Stimulated activated CD8-positive, alpha-beta memory T cell treated with anti-CD3 and anti-CD28 coated beads, Interleukin-12 subunit alpha, Interleukin-12 subunit beta, amount 100 ng/mL, for 1 hour (primary cell): ENCODE results near the gene CLEC10A.
"Not testable (repeated sequence)": the region's sequence is repeated elsewhere in the genome, so short reads cannot be mapped to it uniquely, and the experiment has no call there.

Experiments used
- DNase-seq: peaks from one replicate; pipeline ENCODE4 v3.0.0-alpha.2; 2020; ENCODE audit warnings: low read depth

CLEC10A gene

DNA sequence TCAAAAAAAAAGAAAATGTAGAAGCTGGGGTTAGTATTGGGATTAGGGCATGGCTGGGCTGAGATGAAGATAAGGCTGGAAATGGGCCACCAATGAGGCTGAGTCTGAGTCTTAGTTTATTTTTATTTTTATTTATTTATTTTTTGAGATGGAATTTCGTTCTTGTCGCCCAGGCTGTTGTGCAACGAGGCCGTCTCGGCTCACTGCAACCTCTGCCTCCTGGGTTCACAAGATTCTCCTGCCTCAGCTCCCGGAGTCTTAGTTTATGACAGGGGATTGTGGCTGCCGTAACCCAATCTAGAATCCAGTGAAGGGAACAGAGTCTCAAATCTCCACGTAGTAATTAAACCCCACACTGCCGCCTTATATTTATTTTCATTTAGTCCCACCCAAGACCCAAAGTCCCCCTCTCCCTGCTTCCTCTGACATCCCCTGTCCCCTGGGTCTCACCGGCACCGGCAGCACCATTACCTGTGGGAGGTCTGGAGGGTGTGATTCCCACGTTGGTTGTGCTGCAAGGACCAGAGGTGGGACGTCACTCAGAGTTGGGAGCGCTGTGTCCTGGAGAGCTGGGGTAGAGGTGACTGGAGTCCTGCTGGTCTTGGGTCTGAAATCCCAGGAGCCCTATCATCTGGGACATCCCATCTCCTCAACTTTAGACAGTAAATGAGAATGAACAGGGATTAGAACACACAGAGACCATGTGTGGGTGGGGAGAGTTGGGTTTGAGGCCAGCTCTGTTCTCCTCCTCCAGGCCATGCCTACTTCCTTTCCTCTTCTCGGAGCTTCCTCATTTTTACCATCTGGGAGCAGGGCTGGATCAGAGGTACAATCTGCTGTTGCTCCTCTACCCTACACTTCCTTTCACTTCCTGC, at the start of gene CLEC10A:
TSS of gene CLEC10A (minus strand) at position 671 of the 875 bp plus-strand sequence. CDS start 1,439 bp downstream, outside the sequence.
- DNase-seq: no peak

GRCh38 chr17:7129311-7129710, 49.3 kb upstream of the CLEC10A start:
- DNase-seq: no peak

GRCh38 chr17:7128160-7128559, 48.1 kb upstream of the CLEC10A start:
- no peak for DNase-seq

DNA sequence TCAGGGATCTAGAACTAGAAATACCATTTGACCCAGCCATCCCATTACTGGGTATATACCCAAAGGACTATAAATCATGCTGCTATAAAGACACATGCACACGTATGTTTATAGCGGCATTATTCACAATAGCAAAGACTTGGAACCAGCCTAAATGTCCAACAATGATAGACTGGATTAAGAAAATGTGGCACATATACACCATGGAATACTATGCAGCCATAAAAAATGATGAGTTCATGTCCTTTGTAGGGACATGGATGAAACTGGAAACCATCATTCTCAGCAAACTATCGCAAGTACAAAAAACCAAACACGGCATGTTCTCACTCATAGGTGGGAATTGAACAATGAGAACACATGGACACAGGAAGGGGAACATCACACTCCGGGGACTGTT, 47.5 kb upstream of the CLEC10A start:
- DNase-seq: not testable (repeated sequence)

- not testable (repeated sequence) for DNase-seq
Observed at GRCh38 chr17:7126386-7126785, 46.3 kb upstream of the CLEC10A start.

- DNase-seq: no peak
Observed at GRCh38 chr17:7124923-7125322, 44.9 kb upstream of the CLEC10A start.

DNA sequence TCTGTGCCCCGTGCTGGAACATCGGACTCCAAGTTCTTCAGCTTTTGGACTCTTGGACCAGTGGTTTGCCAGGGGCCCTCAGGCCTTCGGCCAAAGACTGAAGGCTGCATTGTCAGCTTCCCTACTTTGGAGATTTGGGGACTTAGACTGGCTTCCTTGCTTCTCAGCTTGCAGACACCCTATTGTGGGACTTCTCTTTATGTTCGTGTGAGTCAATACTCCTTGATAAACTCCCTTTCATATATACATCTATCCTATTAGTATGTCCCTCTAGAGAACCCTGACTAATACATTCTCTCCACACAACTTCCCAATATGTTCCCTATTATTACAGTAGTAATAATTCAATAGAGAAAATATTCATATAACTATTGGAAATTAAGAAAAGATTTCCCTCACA, 43.8 kb upstream of the CLEC10A start:
- no peak for DNase-seq

DNA sequence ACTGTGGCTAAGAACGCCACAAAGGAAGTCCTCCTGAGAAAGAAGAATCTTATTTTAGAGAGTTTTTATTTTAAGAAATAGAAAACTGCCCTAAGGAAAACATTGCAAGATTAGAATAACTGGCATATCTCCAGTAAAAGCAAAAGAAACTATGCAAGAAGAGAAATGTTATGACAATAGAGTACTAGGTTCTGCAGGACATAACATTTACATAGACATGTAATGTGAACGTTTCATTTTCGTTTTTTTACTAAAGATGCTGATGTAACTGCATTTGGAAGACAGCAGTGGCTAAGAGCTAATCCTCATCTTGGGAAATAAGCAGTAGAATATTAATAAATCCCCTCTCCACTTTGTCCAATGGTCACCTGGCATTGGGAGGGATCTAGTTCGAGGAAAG, 42.3 kb upstream of the CLEC10A start:
- no peak for DNase-seq

DNA sequence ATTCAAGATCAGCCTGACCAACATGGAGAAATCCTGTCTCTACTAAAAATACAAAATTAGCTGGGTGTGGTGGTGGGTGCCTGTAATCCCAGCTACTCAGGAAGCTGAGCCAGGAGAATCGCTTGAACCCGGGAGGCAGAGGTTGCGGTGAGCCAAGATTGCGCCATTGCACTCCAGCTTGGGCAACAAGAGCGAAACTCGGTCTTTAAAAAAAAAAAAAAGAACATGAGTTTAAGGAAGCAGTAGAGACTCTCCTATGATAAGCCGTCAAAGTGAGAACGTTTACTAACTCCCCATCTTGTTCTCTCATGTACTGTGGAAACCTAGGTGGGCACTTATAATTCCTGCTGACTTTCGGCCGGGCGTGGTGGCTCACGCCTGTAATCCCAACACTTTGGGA, 40.6 kb upstream of the CLEC10A start:
- DNase-seq: not testable (repeated sequence)

DNA sequence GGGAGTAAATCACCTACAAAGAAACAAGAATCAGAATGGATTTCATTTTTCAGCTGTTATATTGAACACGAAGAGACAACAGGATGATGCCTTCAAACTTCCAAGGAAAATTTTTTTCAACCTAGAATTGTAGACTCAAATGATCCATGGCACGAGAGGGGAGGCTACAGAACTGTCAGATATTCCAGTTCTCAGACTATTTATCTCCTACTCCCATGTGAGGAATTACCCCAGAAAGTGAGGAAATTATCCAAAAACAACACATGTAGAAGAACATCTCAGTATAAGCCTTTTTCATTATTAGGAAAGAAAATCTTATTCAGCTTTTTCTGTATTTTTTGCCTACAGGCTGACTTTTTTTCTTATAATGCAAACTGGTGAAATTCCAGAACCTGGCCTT, 40.1 kb upstream of the CLEC10A start:
- no peak for DNase-seq

DNA sequence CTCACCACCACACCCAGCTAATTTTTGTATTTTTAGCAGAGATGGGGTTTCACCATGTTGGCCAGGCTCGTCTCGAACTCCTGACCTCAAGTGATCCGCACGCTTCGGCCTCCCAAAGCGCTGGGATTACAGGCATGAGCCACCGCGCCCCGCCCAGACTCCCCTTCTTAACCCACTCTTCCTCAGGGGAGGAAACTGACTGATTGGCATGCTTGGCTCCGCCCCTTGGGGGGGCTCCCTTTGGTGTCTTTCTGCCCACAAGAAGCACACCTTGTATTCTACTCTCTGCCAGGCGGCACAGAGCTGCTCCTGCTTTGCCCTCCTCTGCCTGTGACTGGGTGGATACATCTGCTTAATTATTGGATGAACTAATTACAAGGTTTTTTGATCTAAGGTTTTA, 39.3 kb upstream of the CLEC10A start:
- no peak for DNase-seq

DNA sequence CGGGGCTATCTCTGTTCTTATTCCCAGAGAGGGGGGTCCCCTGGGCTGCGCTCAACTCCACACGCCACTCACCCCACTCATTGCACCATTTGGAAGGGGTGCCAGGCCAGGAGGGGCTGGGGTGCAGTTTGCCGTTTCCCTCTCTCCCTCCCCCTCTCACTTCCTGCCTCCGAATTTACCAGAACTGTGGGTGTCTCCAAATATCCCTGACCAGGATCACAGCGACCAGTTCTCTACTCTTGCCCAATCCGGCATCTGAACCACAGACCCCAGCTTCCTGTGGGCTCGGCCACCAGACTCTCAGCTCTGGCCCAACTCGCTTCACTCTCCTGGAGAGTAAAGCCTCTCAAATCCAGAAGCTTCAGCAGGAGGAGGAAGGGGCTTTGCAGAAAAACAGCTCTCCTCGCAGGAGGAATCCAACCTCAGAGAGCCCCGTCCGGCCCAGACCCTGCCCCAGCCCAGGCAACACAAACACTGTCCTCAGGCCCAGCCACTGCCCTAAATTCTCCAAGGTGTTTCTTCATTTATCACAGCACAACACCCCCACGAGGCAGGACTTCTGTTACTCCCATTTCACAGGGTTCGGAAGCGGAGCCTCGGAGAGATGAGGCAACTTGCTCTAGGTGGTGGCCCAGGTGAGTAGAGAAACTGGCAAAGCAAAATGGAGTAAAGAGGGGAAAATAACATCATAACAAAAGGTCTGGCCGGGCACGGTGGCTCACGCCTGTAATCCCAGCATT, 35.0 kb upstream of the CLEC10A start:
- no peak for DNase-seq

GRCh38 chr17:7114241-7114874, 34.3 kb upstream of the CLEC10A start, which contains the start of gene ASGR2:
Gene ASGR2, minus strand, starts transcription at chr17:7114822. Its CDS starts 582 bp downstream, at chr17:7114240.
- no peak for DNase-seq

- DNase-seq: no peak
Observed at GRCh38 chr17:7113273-7114071, 33.4 kb upstream of the CLEC10A start.

DNA sequence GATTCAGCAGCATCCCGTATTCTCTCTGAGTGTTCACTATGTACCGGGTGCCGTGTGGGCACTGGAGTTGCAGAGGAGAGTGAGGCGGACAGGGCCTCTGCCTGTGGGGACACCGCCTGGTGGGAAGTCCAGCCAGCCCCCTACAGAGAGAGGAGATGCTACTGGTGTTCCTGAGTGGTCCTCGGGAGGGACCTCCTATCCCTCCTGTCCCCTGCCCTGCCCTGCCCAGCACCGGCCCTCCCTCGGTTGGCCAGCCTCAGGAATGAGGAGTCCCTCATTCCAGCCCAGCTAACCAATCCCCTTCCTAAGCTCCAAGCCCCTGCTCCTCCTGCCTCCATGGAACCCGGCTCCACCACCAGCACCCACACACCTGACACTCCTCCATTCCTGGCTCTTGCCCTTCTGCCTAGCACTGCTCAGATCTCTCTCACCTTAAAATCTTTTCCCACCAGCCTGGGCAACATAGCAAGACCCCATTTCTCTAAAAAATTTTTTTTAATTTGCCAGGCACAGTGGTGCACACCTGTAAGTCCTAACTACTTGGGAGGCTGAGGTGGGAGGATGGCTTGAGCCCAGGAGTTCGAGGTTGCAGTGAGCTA, 32.6 kb upstream of the CLEC10A start:
- no peak for DNase-seq

DNA sequence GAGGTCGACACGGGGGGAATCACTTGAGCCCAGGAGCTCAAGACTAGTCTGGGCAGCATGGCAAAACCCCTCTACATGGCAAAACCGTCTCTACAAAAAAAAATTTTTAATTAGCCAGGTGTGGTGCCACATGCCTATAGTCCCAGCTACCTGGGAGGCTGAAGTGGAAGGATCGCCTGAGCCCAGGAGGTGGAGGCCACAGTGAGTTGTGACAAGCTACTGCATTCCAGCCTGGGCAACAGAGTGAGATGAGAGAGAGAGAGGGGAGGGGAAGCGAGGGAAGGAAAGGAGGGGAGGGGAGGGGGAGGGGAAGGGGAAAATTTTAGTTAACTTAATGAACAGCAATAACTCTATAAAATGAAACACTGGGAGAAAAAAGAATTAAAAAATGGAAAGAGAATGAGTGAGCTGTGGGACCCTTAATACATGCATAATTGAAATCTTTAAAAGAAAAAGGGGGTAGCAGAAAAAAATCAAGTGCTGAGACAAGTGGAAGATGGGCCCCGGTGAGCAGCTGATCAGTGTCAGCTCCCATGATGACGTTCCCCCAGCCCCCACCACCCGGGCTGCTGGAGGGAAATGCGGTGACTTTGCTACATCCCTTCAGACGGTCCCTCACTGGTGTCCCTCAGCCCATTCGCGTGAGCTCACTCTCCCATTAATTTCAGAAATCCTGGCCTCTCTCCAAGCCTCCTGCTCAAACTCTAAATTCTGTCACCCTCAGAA, 31.9 kb upstream of the CLEC10A start:
- no peak for DNase-seq

- no peak for DNase-seq
Observed at GRCh38 chr17:7110617-7111306, 30.7 kb upstream of the CLEC10A start.

DNA sequence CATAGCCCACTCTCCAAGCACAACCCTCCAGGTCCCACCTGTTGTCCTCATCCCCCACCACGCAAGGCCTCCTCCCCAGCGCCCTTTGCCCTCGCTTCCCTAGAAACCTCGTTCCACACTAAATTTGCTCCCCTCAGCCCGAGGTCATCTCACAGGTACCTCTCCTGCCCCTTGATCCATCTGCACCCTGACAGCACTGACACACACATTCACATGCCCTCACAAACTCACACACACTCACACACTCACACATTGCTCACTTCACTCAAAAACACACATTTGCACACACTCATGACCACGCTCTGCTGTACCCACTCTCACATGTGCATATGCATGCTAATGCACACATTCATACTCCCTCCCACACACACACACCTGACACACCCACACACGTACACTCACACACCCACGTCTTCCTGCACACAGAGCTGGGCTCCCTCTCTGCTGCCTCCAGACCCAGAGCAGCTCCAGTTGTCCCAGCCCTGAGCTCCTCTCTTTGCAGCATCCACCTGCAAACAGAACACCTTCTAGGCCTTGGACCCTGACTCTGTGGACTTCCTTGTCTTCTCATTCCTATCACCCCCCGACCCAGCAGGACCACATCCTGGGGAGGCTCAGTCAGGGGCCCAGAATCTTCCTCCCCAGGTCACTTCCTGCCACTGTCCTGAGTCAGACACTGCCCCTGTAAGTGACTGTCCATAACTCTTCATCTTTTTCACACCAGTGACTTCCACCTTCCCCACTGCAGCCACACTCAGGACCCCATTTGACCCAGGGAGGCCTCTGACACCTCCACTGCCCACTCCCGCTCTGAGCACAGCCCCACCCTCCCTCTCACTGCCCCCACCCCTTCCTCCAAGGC, 29.6 kb upstream of the CLEC10A start:
- DNase-seq: no peak

DNA sequence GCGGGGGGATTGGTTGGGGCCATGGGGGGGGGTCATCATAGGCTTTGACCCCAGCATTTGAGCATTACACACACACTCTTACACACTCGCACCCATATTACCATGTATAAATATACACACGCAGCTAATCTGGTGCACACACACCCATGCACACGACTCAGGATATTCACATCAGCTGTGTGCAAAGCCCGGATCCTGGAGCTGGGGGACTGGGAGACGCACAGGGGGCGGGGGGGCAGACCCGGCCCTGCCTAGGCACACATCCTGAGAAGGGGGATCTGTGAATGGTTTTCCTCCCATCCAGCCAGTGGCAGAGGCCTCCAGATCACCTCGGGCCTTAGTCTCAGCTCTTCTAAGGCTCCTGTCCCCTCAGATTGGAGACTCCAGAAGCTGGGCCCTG, 28.9 kb upstream of the CLEC10A start:
- DNase-seq: no peak
